ENCODE data around the gene DGKH.
"Not testable (repeated sequence)": the region's sequence is repeated elsewhere in the genome, so short reads cannot be mapped to it uniquely, and the experiment has no call there.

DGKH gene

GRCh38 chr13:42040730-42041010, 7.8 kb upstream of the DGKH start:
- no peak for DNase-seq

DNA sequence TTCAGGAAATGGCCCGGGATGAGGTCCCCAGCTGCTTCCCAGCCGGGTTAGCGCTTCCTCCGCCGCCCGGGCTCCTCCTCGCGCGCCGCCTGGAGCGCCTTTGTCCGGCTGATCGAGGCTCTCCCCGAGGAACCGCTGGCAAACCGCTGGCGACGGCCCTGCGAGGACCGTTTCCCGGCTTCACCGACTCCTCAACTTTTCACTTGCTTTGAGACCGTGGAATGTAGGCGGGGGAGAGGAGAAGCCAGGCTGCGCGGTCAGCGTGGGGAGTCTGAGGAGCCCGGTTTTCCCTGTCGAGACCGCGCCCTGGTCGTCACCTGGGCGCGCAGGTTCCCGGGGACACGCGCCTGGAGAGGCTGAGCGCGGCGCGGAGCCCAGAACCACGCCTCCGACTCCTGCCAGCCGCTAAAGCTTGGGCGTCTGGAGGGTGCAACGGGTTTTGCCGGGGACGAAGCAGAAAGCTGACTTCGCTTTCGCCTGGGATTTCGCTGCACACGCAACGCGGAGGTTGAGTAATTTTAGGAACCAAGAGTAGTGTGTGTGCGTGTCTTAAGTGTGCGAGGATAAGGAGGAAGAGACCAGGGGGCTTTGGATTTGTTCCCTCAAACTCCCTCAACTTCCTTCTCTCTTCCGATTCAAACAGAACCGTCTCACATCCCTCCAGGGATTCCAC, 7.3 kb upstream of the DGKH start:
- peak; percentile 12 to 42 for DNase-seq

GRCh38 chr13:42041684-42042035, 6.8 kb upstream of the DGKH start:
- DNase-seq: peak in 1 of 2 experiments; percentile 23

DNA sequence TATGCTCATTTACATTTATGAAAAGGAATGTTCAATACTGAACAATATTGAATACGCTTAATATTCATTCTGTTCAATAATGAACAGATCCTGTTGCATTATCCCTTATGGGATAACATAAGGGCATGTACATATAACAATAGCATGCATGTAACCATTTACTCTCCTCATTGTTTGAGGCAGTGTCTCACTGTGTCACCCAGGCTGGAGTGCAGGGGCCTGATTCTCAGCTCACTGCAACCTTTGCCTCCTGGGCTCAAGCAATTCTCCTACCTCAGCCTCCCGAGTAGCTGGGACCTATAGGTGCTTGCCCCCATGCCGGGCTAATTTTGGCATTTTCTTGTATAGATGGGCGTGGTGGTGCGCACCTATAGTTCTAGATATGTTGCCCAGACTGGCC, 4.8 kb upstream of the DGKH start:
- no peak for DNase-seq

DNA sequence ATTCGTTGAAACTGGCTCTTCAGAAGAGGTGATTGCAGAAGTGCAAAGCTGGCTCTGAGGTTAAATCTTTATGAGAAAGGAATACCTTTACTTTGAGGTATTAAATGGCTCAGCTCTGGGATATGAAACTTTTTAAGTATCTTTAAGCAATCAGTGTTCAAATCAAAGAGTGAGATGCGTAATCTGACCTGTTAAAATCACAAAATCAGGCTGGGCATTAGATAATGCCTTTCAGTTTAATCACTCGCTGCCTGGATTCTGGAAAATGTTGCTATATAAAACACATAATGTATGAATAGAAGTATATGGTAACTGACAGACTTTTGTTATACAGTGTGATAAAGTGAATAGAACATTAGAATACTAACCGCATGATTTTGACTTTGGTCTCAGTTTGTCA, 2.0 kb upstream of the DGKH start:
- no peak for DNase-seq

GRCh38 chr13:42047561-42048341, 697 bp upstream of the DGKH start:
- DNase-seq: peak; percentile 18 to 32

DNA sequence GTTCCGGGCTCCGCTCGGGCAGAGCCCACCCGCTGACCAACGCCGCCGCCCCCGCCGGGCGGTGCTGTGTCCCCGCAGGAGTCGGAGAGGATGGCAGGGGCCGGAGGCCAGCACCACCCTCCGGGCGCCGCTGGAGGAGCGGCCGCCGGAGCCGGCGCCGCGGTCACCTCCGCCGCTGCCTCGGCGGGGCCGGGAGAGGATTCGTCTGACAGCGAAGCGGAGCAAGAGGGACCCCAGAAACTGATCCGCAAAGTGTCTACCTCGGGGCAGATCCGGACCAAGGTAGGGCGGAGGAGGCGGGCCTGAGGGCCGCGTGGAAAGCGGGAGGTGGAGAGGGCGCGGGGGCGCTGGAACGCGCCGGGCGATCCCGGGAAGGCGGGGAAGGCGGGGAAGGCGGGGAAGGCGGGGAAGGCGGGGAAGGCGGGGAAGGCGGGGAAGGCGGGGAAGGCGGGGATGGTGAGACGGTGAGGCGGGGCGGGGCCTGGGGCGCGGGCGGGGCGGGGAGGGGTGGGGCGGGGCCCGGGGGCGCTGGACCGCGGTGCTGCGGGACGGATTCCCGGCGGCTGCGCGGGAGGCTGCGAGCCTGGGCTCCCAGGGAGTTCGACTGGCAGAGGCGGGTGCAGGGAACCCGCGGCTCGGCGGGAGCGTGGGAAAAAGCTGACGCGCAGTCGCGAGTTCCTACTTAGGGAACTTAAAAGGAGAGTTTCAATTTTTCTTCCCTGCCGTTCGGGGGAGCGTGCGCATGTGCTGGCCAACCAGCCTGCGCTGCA, 421 bp downstream of the DGKH start:
- peak; percentile 30 to 78 for DNase-seq

GRCh38 chr13:42049454-42049813, 986 bp downstream of the DGKH start:
- DNase-seq: peak in 1 of 2 experiments; percentile 42

DNA sequence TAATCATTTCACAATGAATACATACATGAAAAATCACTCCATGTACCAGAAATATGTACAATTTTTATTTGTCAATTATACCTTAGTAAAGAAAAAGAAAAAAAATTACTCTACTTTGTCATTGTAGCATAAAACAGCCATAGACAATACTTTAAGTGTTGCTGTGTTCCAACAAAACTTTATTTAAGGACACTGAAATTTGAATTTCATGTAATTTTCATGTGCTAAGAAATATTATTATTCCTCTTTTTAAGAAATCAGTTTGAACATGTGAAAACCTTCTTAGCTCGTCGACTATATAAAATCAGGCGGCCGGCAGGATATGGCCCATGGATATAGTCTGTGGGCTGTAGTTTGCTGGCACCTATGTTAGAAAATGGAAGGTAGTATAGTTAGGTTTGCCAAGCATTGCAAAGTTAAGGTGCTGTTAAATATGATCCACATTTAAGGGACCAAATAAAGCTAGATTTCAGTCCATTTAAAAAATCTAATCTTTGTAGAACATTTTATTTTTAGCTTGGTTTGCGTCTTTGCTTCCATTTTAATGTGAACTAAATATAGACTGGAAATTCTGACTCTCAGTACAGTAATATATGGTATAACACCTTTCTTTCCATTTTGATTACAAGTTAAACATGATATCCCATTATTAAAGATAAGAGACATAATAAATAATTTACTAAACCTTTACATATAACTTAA, 6.5 kb downstream of the DGKH start:
- DNase-seq: no peak

GRCh38 chr13:42055500-42056085, 7.1 kb downstream of the DGKH start:
- no peak for DNase-seq

DNA sequence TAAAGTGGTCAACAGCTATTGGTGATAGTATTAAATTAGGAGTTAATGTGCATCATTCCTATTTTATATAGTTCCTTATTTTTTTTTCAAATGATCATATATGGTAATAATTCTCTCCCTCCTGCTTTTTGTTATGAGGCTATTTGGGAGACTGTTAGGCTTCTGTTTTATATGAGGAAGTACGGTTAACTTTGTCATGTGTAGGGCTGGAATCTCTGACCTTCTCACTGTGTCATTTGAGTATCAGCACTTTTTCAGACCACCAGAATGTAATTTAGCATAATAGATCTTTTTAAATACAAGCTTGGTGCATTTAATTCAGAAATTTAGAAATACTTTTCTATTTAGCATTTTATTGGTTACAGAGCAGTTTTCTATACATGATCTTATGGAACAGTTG, 7.7 kb downstream of the DGKH start:
- no peak for DNase-seq

GRCh38 chr13:42056583-42056982, 8.1 kb downstream of the DGKH start:
- DNase-seq: no peak

DNA sequence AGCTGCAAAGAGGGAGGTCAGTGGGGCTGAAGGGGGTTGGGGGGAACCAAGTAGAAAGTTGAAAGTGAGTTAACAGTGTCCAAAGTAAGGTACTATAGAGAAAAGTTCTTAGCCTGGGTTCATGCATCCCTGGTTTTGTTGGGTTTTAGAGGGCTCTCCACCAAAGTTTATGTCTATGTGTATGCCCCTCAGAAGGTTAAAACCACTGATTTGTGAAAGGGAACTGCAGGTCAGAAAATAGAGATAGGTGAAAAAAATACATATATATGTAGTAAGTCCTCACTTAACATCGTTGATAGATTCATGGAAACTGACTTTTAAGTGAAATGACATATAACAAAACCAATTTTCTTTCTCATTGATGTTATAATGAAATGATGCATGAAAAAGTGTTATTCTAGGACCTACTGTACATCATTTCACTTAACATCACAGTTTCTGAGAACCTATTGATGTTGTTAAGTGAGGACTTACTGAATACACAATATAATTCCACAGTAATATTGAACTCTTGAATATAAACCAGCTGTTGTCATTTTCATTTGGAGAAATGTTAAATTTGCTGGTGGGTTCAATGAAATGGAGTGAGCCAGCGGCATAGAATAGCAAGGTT, 9.6 kb downstream of the DGKH start:
- DNase-seq: no peak

- no peak for DNase-seq
Measured at GRCh38 chr13:42061943-42062342, 13.5 kb downstream of the DGKH start.

- DNase-seq: no peak
Measured at GRCh38 chr13:42063105-42063504, 14.7 kb downstream of the DGKH start.

GRCh38 chr13:42064259-42064658, 15.8 kb downstream of the DGKH start:
- DNase-seq: no peak

GRCh38 chr13:42064966-42065365, 16.5 kb downstream of the DGKH start:
- no peak for DNase-seq

GRCh38 chr13:42065414-42065813, 17.0 kb downstream of the DGKH start:
- no peak for DNase-seq

DNA sequence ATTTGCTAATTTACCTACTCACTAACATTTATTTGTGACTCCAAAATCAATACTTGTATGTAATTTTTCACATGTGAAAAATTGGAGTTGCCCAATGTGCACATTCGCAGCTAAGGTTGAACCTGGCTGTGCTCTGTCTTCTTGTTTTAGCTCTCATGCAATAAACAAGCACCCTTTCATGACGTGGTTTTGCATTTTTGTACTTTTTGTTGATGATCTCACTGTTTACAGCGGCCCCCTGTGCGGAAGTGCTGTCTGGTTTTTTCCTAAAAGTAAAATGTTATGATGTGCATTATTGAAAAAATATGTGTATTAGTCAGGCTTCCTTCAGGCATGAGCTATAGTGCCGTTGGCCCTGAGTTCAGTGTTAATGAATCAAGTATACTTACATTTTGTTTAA, 18.1 kb downstream of the DGKH start:
- DNase-seq: no peak

DNA sequence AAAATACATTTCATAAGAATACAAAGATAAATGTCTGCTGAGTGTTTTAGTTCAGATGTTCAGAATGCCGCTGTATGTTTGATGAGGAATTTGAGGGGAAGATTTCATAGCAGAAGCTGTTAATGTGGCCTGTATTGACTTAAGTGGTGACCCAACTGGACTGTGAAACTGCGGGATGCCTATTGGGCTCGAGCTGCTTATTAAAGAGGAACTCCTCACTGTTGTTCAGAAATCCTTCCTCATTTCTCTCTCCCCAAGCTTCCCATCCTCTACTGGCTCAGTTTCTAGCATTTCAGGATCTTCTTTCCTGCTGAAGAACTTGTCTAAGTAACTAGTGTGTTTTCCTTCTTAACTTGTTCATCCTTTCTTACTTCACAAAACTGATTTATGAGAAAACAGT, 20.4 kb downstream of the DGKH start:
- no peak for DNase-seq

DNA sequence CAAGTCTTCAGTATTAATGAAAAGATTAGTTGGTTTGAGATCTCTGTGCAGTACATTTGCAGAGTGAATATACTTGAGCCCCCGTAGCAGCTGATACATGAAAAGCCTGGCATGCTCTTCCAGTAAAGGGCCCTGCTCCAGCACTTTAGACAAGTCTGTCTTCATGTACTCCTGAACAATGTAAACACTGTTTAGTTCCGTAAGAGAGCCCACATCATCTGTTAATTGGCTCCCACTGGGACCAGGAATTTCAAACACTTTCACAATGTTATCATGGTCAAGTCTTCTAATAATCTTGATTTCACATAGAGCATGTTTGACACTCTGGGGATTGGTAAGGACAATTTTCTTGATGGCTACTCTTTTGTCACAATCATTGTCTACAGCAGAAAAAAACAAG, 22.2 kb downstream of the DGKH start:
- not testable (repeated sequence) for DNase-seq

GRCh38 chr13:42071179-42071578, 22.7 kb downstream of the DGKH start:
- DNase-seq: not testable (repeated sequence)
